Measurements from ENCODE around the gene PLCD3. TPM values are rescaled to one million over a fixed set of nuclear protein-coding genes. Genes with fewer than 3 reads are reported as not detected.

Gene PLCD3
- total and polyA plus RNA-seq, 2 of the 13 experiments (the other 11 are each of a cell fraction or from before 2014, with no cell fraction given) = 11.3 to 39.1 TPM

GRCh38 chr17:45135192-45135977 lies 3.1 kb upstream of the PLCD3 start, which contains the start of gene ACBD4 (continued):
- TF ChIP-seq ELK4 (CRISPR knock-in tag; IDR thresholded peaks at IDR 0.05; ENCODE audit: borderline replicate concordance) (no peak), ZBTB1 (CRISPR knock-in tag; IDR thresholded peaks at IDR 0.05; ENCODE audit: borderline replicate concordance) (no peak), ZNF672 (CRISPR knock-in tag; IDR thresholded peaks at IDR 0.05) (no peak), YEATS4 (CRISPR knock-in tag; IDR thresholded peaks at IDR 0.05; ENCODE audit: borderline replicate concordance) (peak; percentile 93), ZNF766 (CRISPR knock-in tag; IDR thresholded peaks at IDR 0.05; ENCODE audit: borderline replicate concordance) (0 out of 2 replicates have a peak, but pooled peaks have one; percentile 23), ZIK1 (CRISPR knock-in tag; IDR thresholded peaks at IDR 0.05; ENCODE audit: borderline replicate concordance, low read depth) (peak; percentile 86; the same call in 1 of the 2 replicates), ZNF710 (CRISPR knock-in tag; IDR thresholded peaks at IDR 0.05; ENCODE audit: borderline replicate concordance) (peak; percentile 21; the same call in 1 of the 2 replicates), IKZF1 (IDR thresholded peaks at IDR 0.05) (no peak), ZNF292 (CRISPR knock-in tag; IDR thresholded peaks at IDR 0.05; ENCODE audit: borderline replicate concordance, low read depth) (no peak), MBD4 (IDR thresholded peaks at IDR 0.05; ENCODE audit: borderline replicate concordance, low read length) (no peak), CSRNP2 (CRISPR knock-in tag; conservative IDR thresholded peaks at IDR 0.05; ENCODE audit: low read depth) (no peak), PBX3 (CRISPR knock-in tag; IDR thresholded peaks at IDR 0.05; ENCODE audit: borderline replicate concordance) (no peak; the same call in 1 of the 2 replicates)
- TF ChIP-seq, protein P1, sequence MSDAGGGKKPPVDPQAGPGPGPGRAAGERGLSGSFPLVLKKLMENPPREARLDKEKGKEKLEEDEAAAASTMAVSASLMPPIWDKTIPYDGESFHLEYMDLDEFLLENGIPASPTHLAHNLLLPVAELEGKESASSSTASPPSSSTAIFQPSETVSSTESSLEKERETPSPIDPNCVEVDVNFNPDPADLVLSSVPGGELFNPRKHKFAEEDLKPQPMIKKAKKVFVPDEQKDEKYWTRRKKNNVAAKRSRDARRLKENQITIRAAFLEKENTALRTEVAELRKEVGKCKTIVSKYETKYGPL (CRISPR knock-in tag; IDR thresholded peaks at IDR 0.05) = no peak; the same call in 1 of the 2 replicates
- TF ChIP-seq, protein P2, sequence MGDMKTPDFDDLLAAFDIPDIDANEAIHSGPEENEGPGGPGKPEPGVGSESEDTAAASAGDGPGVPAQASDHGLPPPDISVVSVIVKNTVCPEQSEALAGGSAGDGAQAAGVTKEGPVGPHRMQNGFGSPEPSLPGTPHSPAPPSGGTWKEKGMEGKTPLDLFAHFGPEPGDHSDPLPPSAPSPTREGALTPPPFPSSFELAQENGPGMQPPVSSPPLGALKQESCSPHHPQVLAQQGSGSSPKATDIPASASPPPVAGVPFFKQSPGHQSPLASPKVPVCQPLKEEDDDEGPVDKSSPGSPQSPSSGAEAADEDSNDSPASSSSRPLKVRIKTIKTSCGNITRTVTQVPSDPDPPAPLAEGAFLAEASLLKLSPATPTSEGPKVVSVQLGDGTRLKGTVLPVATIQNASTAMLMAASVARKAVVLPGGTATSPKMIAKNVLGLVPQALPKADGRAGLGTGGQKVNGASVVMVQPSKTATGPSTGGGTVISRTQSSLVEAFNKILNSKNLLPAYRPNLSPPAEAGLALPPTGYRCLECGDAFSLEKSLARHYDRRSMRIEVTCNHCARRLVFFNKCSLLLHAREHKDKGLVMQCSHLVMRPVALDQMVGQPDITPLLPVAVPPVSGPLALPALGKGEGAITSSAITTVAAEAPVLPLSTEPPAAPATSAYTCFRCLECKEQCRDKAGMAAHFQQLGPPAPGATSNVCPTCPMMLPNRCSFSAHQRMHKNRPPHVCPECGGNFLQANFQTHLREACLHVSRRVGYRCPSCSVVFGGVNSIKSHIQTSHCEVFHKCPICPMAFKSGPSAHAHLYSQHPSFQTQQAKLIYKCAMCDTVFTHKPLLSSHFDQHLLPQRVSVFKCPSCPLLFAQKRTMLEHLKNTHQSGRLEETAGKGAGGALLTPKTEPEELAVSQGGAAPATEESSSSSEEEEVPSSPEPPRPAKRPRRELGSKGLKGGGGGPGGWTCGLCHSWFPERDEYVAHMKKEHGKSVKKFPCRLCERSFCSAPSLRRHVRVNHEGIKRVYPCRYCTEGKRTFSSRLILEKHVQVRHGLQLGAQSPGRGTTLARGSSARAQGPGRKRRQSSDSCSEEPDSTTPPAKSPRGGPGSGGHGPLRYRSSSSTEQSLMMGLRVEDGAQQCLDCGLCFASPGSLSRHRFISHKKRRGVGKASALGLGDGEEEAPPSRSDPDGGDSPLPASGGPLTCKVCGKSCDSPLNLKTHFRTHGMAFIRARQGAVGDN (CRISPR knock-in tag; IDR thresholded peaks at IDR 0.05) = peak; percentile 98
- TF ChIP-seq, protein P3, sequence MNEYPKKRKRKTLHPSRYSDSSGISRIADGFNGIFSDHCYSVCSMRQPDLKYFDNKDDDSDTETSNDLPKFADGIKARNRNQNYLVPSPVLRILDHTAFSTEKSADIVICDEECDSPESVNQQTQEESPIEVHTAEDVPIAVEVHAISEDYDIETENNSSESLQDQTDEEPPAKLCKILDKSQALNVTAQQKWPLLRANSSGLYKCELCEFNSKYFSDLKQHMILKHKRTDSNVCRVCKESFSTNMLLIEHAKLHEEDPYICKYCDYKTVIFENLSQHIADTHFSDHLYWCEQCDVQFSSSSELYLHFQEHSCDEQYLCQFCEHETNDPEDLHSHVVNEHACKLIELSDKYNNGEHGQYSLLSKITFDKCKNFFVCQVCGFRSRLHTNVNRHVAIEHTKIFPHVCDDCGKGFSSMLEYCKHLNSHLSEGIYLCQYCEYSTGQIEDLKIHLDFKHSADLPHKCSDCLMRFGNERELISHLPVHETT (CRISPR knock-in tag; conservative IDR thresholded peaks at IDR 0.05) = 0 out of 2 replicates have a peak, but pooled peaks have one; percentile 74
